HepG2 (cell line): Measurements from ENCODE around the gene MSI2. TPM values are rescaled to one million over a fixed set of nuclear protein-coding genes. Genes with fewer than 3 reads are reported as not detected.

Source experiments
- FOXP1 ChIP-seq, 2 experiments: fragments of 450-650 bp in 1 of 2; IDR thresholded peaks; 2 replicates each; pipeline ENCODE4 v1.6.1; 2017 to 2018; ENCODE audit warnings: antibody characterized with exemption in 1 of 2
- KDM1A ChIP-seq: IDR thresholded peaks from 2 replicates; pipeline ENCODE4 v1.6.1; 2016; ENCODE audit warnings: missing compliant biosample characterization
- KIAA2018 ChIP-seq: sonication (generic); formaldehyde crosslinking; IDR thresholded peaks from 2 replicates; pipeline ENCODE4 v1.5.0; 2020; ENCODE audit warnings: mild to moderate bottlenecking, missing genetic modification reagents, borderline replicate concordance
- MIXL1 ChIP-seq: IDR thresholded peaks from 2 replicates; pipeline ENCODE4 v1.6.1; 2016
- NR2F6 ChIP-seq, 2 experiments: IDR thresholded peaks; 2 replicates each; pipeline ENCODE4 v1.6.1; 2016; ENCODE audit warnings: antibody characterized with exemption in 1 of 2, mild to moderate bottlenecking in 1 of 2
- TAF15 ChIP-seq: fragments of 200-400 bp; formaldehyde crosslinking; IDR thresholded peaks from one replicate; pipeline ENCODE4 v1.6.1; 2018; ENCODE audit warnings: mild to moderate bottlenecking, low read depth, low read length; ENCODE audit not compliant: poor library complexity, severe bottlenecking
- ZNF83 ChIP-seq: sonication (generic); formaldehyde crosslinking; IDR thresholded peaks from 2 replicates; pipeline ENCODE4 v1.4.0; 2020; ENCODE audit warnings: missing genetic modification reagents, mild to moderate bottlenecking, borderline replicate concordance
- polyA plus RNA-seq, 8 experiments: library from polyadenylated mRNA; depleted of rRNA in 3 of 8; stranded (reverse) in 7 of 8; unstranded in 1 of 8; fragments of >200 nt; fragmentation: Illumina TruSeq in 4 of 8; extraction: Trizol in 4 of 8; gene quantifications; 2 replicates each; pipeline versions ENCODE4 v1.2.1 to v1.2.3, GENCODE V29; 2011 to 2016; ENCODE audit warnings: low read depth in 4 of 8, missing spikeins in 1 of 8, mixed read lengths in 1 of 8; ENCODE audit not compliant: insufficient read depth in 1 of 8
- total RNA-seq, 5 experiments: library from RNA; depleted of rRNA; stranded (reverse); fragments of >200 nt; fragmentation: Illumina TruSeq; extraction: Trizol; gene quantifications; 2 replicates each; pipeline ENCODE4 v1.2.3, GENCODE V29; 2016; ENCODE audit warnings: low read depth in 1 of 5
- TF ChIP-seq, protein P1 (sequence below): sonication (generic); formaldehyde crosslinking; conservative IDR thresholded peaks from 2 replicates; pipeline ENCODE4 v1.4.0; 2020; ENCODE audit warnings: missing genetic modification reagents
- TF ChIP-seq, protein P2 (sequence below): IDR thresholded peaks from 2 replicates; pipeline ENCODE4 v1.6.1; 2016; ENCODE audit warnings: low read depth, control low read depth
- TF ChIP-seq, protein P3 (sequence below): sonication (generic); formaldehyde crosslinking; conservative IDR thresholded peaks from 2 replicates; pipeline ENCODE4 v1.4.0; 2020; ENCODE audit warnings: mild to moderate bottlenecking, missing genetic modification reagents, moderate library complexity

The MSI2 gene
- total and polyA plus RNA-seq, 2 of the 13 experiments (the other 11 are each of a cell fraction or from before 2014, with no cell fraction given) = 77.5 to 78.4 TPM

- TF ChIP-seq KIAA2018 (CRISPR knock-in tag) = no peak
- TF ChIP-seq MIXL1 (CRISPR knock-in tag) = 0 out of 2 replicates have a peak, but pooled peaks have one; percentile 22
- no peak for TF ChIP-seq FOXP1 (IDR thresholded peaks at IDR 0.05)
- TF ChIP-seq FOXP1 (CRISPR knock-in tag; IDR thresholded peaks at IDR 0.05) = 0 out of 2 replicates have a peak, but pooled peaks have one; percentile 7
- TF ChIP-seq, protein P1, sequence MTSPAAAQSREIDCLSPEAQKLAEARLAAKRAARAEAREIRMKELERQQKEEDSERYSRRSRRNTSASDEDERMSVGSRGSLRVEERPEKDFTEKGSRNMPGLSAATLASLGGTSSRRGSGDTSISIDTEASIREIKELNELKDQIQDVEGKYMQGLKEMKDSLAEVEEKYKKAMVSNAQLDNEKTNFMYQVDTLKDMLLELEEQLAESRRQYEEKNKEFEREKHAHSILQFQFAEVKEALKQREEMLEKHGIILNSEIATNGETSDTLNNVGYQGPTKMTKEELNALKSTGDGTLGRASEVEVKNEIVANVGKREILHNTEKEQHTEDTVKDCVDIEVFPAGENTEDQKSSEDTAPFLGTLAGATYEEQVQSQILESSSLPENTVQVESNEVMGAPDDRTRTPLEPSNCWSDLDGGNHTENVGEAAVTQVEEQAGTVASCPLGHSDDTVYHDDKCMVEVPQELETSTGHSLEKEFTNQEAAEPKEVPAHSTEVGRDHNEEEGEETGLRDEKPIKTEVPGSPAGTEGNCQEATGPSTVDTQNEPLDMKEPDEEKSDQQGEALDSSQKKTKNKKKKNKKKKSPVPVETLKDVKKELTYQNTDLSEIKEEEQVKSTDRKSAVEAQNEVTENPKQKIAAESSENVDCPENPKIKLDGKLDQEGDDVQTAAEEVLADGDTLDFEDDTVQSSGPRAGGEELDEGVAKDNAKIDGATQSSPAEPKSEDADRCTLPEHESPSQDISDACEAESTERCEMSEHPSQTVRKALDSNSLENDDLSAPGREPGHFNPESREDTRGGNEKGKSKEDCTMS (CRISPR knock-in tag) = no peak
- TF ChIP-seq, protein P2, sequence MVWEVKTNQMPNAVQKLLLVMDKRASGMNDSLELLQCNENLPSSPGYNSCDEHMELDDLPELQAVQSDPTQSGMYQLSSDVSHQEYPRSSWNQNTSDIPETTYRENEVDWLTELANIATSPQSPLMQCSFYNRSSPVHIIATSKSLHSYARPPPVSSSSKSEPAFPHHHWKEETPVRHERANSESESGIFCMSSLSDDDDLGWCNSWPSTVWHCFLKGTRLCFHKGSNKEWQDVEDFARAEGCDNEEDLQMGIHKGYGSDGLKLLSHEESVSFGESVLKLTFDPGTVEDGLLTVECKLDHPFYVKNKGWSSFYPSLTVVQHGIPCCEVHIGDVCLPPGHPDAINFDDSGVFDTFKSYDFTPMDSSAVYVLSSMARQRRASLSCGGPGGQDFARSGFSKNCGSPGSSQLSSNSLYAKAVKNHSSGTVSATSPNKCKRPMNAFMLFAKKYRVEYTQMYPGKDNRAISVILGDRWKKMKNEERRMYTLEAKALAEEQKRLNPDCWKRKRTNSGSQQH (CRISPR knock-in tag) = no peak
- peak; percentile 41; the same call in 1 of the 2 replicates for TF ChIP-seq NR2F6 (IDR thresholded peaks at IDR 0.05)
- TF ChIP-seq NR2F6 (CRISPR knock-in tag; IDR thresholded peaks at IDR 0.05) = no peak; the same call in 1 of the 2 replicates
- no peak for TF ChIP-seq ZNF83 (CRISPR knock-in tag)
- TF ChIP-seq, protein P3, sequence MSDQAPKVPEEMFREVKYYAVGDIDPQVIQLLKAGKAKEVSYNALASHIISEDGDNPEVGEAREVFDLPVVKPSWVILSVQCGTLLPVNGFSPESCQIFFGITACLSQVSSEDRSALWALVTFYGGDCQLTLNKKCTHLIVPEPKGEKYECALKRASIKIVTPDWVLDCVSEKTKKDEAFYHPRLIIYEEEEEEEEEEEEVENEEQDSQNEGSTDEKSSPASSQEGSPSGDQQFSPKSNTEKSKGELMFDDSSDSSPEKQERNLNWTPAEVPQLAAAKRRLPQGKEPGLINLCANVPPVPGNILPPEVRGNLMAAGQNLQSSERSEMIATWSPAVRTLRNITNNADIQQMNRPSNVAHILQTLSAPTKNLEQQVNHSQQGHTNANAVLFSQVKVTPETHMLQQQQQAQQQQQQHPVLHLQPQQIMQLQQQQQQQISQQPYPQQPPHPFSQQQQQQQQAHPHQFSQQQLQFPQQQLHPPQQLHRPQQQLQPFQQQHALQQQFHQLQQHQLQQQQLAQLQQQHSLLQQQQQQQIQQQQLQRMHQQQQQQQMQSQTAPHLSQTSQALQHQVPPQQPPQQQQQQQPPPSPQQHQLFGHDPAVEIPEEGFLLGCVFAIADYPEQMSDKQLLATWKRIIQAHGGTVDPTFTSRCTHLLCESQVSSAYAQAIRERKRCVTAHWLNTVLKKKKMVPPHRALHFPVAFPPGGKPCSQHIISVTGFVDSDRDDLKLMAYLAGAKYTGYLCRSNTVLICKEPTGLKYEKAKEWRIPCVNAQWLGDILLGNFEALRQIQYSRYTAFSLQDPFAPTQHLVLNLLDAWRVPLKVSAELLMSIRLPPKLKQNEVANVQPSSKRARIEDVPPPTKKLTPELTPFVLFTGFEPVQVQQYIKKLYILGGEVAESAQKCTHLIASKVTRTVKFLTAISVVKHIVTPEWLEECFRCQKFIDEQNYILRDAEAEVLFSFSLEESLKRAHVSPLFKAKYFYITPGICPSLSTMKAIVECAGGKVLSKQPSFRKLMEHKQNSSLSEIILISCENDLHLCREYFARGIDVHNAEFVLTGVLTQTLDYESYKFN = peak; percentile 41; the same call in 1 of the 2 replicates
- TF ChIP-seq TAF15 = no peak
- 0 out of 2 replicates have a peak, but pooled peaks have one; percentile 35 for TF ChIP-seq KDM1A (CRISPR knock-in tag)
Observed at GRCh38 chr17:57342963-57343589, 86.8 kb downstream of the MSI2 start (continued).
